ENCODE results near the gene TCF3. TPM values are rescaled to one million over a fixed set of nuclear protein-coding genes. Genes with fewer than 3 reads are reported as not detected.
A peak's percentile ranks its signal among the peaks of the same experiment; 100 is the strongest.

Gene TCF3
- total RNA-seq, 1 experiment from 2014 or later, result 304 TPM

DNA sequence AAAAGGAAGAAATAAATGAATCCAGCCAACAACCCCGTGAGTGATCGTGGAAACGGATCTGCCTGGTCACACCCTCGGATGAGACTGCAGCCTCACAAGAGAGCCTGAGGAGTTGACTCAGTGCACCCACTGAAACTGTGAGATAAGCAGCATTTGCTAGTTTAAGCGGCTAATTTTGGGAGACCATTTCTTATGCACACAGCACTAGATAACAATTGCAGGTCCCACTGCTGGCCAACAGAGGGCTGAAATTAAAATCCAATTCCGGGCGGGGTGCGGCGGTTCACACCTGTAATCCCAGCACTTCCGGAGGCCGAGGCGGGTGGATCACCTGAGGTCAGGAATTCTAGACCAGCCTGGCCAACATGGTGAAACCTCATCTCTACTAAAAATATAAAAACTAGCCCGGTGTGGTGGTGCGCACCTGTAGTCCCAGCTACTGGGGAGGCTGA lies 50.8 kb downstream of the TCF3 start:
- peaks cover 9% of the 10 kb centered on the region for H3K23me2 ChIP-seq (ENCODE audit: insufficient read length, low read depth, low read length, poor library complexity, severe bottlenecking)
- no peak overlapping the region for H3K9ac ChIP-seq (ENCODE audit: extremely low read depth, insufficient read length, low read length)
- peaks cover 4% of the 10 kb centered on the region for H3K79me1 ChIP-seq (ENCODE audit: insufficient read depth, low read depth, low read length, poor library complexity, severe bottlenecking)
- no peak overlapping the region for H3K14ac ChIP-seq (ENCODE audit: insufficient read depth, low read length)
- no peak overlapping the region for H3K23ac ChIP-seq (ENCODE audit: insufficient read length, low read depth, low read length)
- TF ChIP-seq, protein P1, sequence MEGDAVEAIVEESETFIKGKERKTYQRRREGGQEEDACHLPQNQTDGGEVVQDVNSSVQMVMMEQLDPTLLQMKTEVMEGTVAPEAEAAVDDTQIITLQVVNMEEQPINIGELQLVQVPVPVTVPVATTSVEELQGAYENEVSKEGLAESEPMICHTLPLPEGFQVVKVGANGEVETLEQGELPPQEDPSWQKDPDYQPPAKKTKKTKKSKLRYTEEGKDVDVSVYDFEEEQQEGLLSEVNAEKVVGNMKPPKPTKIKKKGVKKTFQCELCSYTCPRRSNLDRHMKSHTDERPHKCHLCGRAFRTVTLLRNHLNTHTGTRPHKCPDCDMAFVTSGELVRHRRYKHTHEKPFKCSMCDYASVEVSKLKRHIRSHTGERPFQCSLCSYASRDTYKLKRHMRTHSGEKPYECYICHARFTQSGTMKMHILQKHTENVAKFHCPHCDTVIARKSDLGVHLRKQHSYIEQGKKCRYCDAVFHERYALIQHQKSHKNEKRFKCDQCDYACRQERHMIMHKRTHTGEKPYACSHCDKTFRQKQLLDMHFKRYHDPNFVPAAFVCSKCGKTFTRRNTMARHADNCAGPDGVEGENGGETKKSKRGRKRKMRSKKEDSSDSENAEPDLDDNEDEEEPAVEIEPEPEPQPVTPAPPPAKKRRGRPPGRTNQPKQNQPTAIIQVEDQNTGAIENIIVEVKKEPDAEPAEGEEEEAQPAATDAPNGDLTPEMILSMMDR (conservative IDR thresholded peaks at IDR 0.05), result peak; percentile 53
- no peak overlapping the region for H3K4me2 ChIP-seq (ENCODE audit: insufficient read depth, insufficient read length, low read length)
- H3K4me1 ChIP-seq (ENCODE audit: insufficient read depth, low read length), result no peaks in the 10 kb centered on the region
- H3K9me3 Mint-ChIP-seq, result no peaks in the 10 kb centered on the region
- no peak overlapping the region; a peak in 1 of 5 replicates for H3K4me3 Mint-ChIP-seq
- no peak overlapping the region for H3K4ac ChIP-seq (ENCODE audit: low read depth, low read length)
- no peak overlapping the region for H2BK120ac ChIP-seq (ENCODE audit: low read depth, low read length, poor library complexity, severe bottlenecking)
- no peak overlapping the region for H4K5ac ChIP-seq (ENCODE audit: insufficient read length, low read depth, low read length)
- H2BK12ac ChIP-seq (ENCODE audit: insufficient read length, low read depth, low read length), result no peak overlapping the region
- no CpG with 5 or more reads among the region's 14 CpGs for WGBS (ENCODE audit: extremely low coverage, insufficient read length, low lambda C conversion rate)
- H3K27me3 ChIP-seq (ENCODE audit: insufficient read depth, low read length), result no peaks in the 10 kb centered on the region
- no peak overlapping the region for H2BK15ac ChIP-seq (ENCODE audit: low read depth, low read length)
- H2AFZ ChIP-seq (ENCODE audit: low read length), result no peak overlapping the region
- no peak overlapping the region for H3K27ac ChIP-seq (ENCODE audit: insufficient read length, low read depth, low read length)
- no peaks in the 10 kb centered on the region; the same call in 1 of the 2 replicates for H3K27me3 Mint-ChIP-seq (ENCODE audit: low read depth)
- no peaks in the 10 kb centered on the region for H3K9me3 ChIP-seq (ENCODE audit: control insufficient read depth, low read depth, low read length)
- DNase-seq, result no peak
- H3K36me3 Mint-ChIP-seq (ENCODE audit: insufficient read depth in 1 of 3, low read depth in 3 of 3), result peaks cover 15 to 34% (median 32%) of the 10 kb centered on the region in 3 experiments
- no peaks in the 10 kb centered on the region for H4K20me1 ChIP-seq (ENCODE audit: control insufficient read depth, insufficient read depth, insufficient read length)
- H3K56ac ChIP-seq (ENCODE audit: insufficient read length, low read depth, low read length), result no peak overlapping the region
- H4K8ac ChIP-seq (replicated peaks; ENCODE audit: insufficient read length, low read depth, low read length), result no peak overlapping the region
- no peak overlapping the region for H2AK5ac ChIP-seq (ENCODE audit: insufficient read length, low read length)
- peaks cover 18% of the 10 kb centered on the region; the same call in 1 of the 2 replicates for H3K79me2 ChIP-seq (ENCODE audit: insufficient read depth, low read length)
- peak overlapping the region in 2 of 3 experiments; percentile 49 to 87; a peak in 3 of 7 replicates for H3K27ac Mint-ChIP-seq
- no peak overlapping the region for H3K18ac ChIP-seq (ENCODE audit: insufficient read length, low read depth, low read length)
- H3K4me1 Mint-ChIP-seq, result peaks cover 11 to 15% of the 10 kb centered on the region in 2 experiments
- no peak overlapping the region for H2BK20ac ChIP-seq (ENCODE audit: low read depth, low read length, poor library complexity, severe bottlenecking)
- no peak overlapping the region for H3T11ph ChIP-seq (ENCODE audit: low read length)
- H4K91ac ChIP-seq (ENCODE audit: insufficient read length, low read depth, low read length), result no peak overlapping the region
- H2BK5ac ChIP-seq (ENCODE audit: insufficient read length, low read length), result no peak overlapping the region

Data from H9 (cell line).